Duodenal mucosa (tissue), 2 donors: ENCODE measurements around the gene B3GNT2.
"Not testable (repeated sequence)": the region's sequence is repeated elsewhere in the genome, so short reads cannot be mapped to it uniquely, and the experiment has no call there.

ENCODE experiments used
- H3K27ac ChIP-seq: one replicate; pipeline ENCODE4 v1.7.0; 2013; ENCODE audit warnings: low read depth, low read length
- H3K27me3 ChIP-seq, 2 donors: one replicate each; pipeline ENCODE4 v1.7.0; 2013; ENCODE audit warnings: low read length in 2 of 2, control low read depth in 1 of 2; ENCODE audit not compliant: insufficient read depth in 2 of 2, control insufficient read depth in 1 of 2
- H3K36me3 ChIP-seq, 2 donors: one replicate each; pipeline ENCODE4 v1.7.0; 2013; ENCODE audit warnings: low read length in 2 of 2, control low read depth in 1 of 2; ENCODE audit not compliant: insufficient read depth in 2 of 2, control insufficient read depth in 1 of 2
- H3K4me1 ChIP-seq, 2 donors: one replicate each; pipeline ENCODE4 v1.7.0; 2013; ENCODE audit warnings: low read length in 2 of 2, control low read depth in 1 of 2; ENCODE audit not compliant: insufficient read depth in 2 of 2, control insufficient read depth in 1 of 2
- H3K4me3 ChIP-seq, 2 donors: one replicate each; pipeline ENCODE4 v1.7.0; 2013; ENCODE audit warnings: low read length in 2 of 2, low read depth in 1 of 2
- H3K9ac ChIP-seq, 2 donors: one replicate each; pipeline ENCODE4 v1.7.0; 2013; ENCODE audit warnings: low read length in 2 of 2, low read depth in 1 of 2
- H3K9me3 ChIP-seq, 2 donors: one replicate each; pipeline ENCODE4 v1.7.0; 2013; ENCODE audit warnings: low read length in 2 of 2, control low read depth in 1 of 2; ENCODE audit not compliant: control insufficient read depth in 1 of 2

Gene B3GNT2

DNA sequence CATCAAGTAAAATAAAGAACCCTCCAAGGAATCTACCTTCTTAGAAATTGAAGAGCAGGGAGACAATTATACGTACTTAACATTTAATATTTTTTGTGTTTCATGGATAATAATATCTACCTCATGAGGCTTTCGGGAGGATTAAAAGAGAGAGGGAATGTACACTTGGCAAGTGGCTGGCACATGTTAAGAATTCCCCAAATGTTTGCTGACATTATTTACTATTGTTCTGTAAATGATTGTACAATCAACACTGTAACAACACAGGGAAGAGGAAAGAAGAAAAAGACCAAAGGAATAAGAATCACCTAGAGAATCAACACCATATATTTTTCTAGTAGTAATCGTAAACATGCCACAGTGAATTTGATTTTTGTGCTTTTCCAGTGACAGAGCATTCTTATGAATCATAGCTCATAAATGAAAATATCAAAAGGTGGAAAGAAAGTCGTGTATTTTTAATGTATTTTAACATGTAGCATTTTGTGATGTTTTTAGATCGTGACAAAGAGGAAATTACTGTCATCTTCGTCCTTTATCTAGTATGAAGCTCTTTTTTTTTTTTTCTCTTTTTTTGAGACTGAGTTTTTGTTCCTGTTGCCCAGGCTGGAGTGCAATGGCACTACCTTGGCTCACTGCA is 67.3 kb downstream of the B3GNT2 start:
- Histone ChIP-seq H3K27me3 (no peaks in the 10 kb centered on the region), H3K4me3 (no peak overlapping the region), H3K9ac (no peak overlapping the region), H3K27ac (no peak overlapping the region), H3K9me3 (no peaks in the 10 kb centered on the region), H3K36me3 (no peaks in the 10 kb centered on the region), H3K4me1 (no peaks in the 10 kb centered on the region)

DNA sequence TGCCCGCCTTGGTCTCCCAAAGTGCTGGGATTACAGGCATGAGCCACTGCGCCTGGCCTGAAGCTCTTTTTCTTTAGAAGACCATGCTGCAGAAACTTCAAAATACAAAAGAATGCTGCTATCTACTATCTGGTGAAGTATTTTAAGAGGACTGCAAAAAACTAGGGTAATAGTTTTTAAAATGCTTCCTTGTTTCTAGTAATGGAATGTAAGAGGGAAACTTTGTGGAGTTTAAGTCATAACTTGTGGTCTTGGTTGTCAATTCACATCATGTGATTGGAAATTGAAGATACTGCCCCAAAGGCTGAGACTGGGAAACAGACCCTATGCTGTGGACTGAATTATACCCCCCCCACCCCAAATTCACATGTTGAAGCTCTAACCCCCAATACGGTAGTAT is 68.3 kb downstream of the B3GNT2 start:
- H3K9me3 ChIP-seq = no peaks in the 10 kb centered on the region
- H3K27me3 ChIP-seq = no peaks in the 10 kb centered on the region
- no peak overlapping the region for H3K9ac ChIP-seq
- no peaks in the 10 kb centered on the region for H3K4me1 ChIP-seq
- no peak overlapping the region for H3K4me3 ChIP-seq
- H3K36me3 ChIP-seq = no peaks in the 10 kb centered on the region
- H3K27ac ChIP-seq = no peak overlapping the region

DNA sequence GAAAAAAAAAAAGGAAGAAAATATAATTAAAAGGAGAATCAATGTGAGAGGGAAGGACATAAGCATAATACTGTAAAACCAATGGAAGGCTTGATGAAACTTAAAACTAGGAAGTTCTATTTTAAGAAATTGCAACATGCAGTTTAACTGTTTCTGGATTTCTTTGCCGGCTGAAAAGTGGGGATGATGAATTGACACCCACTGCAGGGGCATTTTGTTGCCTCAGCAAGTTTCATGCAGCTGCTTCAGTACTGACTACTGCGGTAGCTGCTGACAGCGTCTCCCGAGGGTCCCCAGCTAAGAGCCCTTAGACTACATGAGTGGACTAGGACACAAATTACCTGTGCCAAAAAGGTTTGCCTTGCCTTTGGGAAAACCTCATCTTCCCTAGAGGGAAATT is 69.2 kb downstream of the B3GNT2 start:
- Histone ChIP-seq H3K27ac (no peak overlapping the region), H3K4me1 (no peaks in the 10 kb centered on the region), H3K4me3 (no peak overlapping the region), H3K36me3 (no peaks in the 10 kb centered on the region), H3K9ac (no peak overlapping the region), H3K27me3 (no peaks in the 10 kb centered on the region), H3K9me3 (no peaks in the 10 kb centered on the region)

DNA sequence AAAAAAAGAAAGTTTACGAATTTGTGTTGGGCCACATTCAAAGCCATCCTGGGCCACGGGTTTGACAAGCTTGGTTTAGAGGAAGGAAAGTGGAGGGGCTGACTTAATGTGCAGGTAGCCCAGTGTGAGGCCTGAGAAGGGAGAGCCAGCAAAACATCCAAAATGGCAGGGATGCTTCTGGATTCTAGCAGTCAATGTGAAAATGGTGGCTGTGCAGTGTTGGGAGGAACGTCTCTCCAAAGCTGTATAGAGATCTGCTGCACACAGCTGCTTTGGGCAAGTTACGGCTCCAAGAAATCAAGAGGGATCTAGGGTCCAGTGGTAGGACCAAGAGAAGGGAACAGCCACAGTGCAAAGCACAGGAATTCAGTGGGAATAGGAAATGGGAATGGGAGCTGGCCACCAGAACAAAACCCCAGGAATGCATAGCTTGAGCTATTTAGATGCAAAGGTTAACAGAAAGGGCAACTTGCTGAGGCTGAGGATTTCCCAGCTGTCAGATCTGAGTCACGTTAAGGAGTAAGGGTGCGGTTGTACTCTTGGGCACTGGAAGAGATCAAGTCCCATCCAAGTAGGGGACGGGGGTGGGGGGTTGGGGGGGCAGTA is 70.6 kb downstream of the B3GNT2 start:
- Histone ChIP-seq H3K27ac (no peak overlapping the region), H3K27me3 (no peaks in the 10 kb centered on the region), H3K9ac (no peak overlapping the region), H3K4me3 (no peak overlapping the region), H3K4me1 (no peaks in the 10 kb centered on the region), H3K9me3 (no peaks in the 10 kb centered on the region), H3K36me3 (no peaks in the 10 kb centered on the region)

DNA sequence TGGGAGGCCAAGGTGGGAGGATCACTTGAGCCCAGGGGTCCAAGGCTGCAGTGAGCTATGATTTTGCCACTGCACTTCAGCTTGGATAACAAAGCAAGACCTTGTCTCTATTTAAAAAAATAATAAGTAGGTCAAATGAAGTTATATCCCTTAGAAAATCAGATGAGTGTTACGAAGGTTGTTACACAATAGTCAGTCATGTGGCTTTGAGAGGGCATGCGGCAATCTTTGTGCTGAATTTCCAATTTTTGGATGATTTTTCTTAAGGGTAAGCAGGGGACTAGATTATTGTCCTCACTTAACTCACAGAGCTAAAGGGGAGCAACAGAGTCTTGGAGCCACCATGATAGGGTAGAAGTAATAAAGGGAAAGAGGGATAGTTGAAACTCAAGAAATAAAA is 71.8 kb downstream of the B3GNT2 start:
- no peaks in the 10 kb centered on the region for H3K9me3 ChIP-seq
- H3K36me3 ChIP-seq = no peaks in the 10 kb centered on the region
- H3K27ac ChIP-seq = no peak overlapping the region

DNA sequence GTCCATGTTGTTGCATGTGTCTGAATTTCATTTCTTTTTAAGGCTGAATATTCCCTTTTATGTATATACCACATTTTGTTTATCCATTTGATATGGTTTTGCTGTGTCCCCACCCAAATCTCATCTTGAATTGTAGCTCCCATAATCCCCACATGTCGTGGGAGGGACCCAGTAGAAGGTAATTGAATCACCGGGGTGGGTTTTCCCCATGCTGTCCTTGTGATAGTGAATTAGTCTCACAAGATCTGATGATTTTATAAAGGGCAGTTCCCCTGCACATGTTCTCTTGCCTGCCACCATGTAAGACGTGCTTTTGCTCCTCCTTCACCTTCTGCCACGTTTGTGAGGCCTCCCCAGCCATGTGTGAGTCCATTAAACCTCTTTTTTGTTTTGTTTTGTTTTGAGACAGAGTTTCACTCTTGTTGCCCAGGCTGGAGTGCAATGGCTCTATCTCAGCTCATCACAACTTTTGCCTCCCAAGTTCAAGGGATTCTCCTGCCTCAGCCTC is 72.8 kb downstream of the B3GNT2 start:
- not testable (repeated sequence) for H3K36me3 ChIP-seq, H3K4me3 ChIP-seq, H3K27me3 ChIP-seq, H3K9me3 ChIP-seq, H3K27ac ChIP-seq, H3K4me1 ChIP-seq, H3K9ac ChIP-seq

More for the DNA sequence above, 71.8 kb downstream of the B3GNT2 start:
- no peak overlapping the region for H3K9ac ChIP-seq
- no peaks in the 10 kb centered on the region for H3K4me1 ChIP-seq
- H3K4me3 ChIP-seq = no peak overlapping the region
- no peaks in the 10 kb centered on the region for H3K27me3 ChIP-seq

DNA sequence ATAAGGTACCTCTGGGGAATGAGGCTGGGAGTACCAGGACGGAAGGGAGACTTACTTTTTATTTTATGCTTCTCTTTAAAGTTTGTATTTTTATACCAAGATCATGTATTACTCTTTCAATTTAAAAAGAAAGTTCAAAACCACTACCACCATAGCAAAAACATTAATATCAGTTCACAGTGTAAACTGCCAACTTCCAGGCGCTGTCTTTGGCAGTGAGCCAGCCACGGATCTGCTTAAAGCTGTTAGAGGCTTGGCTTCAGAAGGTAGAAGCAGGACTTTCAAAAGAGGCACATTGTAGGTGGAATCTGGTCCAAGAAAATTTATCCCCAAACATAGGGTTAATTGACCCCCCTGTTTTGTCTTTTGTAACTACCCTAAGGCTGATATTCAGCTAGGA is 74.8 kb downstream of the B3GNT2 start:
- H3K4me3 ChIP-seq = no peak overlapping the region
- no peaks in the 10 kb centered on the region for H3K36me3 ChIP-seq
- H3K27ac ChIP-seq = no peak overlapping the region
- H3K4me1 ChIP-seq = no peaks in the 10 kb centered on the region
- no peaks in the 10 kb centered on the region for H3K9me3 ChIP-seq
- H3K9ac ChIP-seq = no peak overlapping the region
- no peaks in the 10 kb centered on the region for H3K27me3 ChIP-seq
